Ammon's horn (tissue), 1 donor: ENCODE results near the gene AKIP1.
"Not testable (repeated sequence)": the region's sequence is repeated elsewhere in the genome, so short reads cannot be mapped to it uniquely, and the experiment has no call there.

ENCODE experiments used
- DNase-seq: peaks from one replicate; pipeline ENCODE4 v3.0.0-alpha.2; 2016; ENCODE audit warnings: low spot score

The AKIP1 gene

GRCh38 chr11:8911029-8911823, at the start of gene AKIP1:
Gene AKIP1 (plus strand): TSS chr11:8911189. CDS start chr11:8911450, 261 bp downstream.
- peak; percentile 97 for DNase-seq

GRCh38 chr11:8863838-8864237, 47.2 kb upstream of the AKIP1 start:
- no peak for DNase-seq

DNA sequence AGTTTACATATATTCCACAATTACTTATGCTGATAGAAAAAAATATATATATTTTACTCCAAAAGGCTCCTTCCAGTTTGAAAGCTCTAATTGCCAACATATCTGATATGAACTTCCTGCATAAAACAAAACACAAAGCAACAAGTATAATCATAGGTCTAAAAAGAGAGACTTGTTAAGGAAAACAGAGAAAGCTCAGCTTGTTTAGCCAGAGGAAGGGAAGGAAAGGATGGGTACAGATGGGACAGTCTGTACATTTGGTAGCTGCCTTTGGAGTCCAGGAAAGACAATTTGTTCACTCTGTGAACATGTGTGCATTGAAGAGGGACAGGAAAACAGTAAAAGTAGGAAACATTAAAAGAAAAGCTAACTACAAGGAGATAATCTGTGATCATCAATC, 45.7 kb upstream of the AKIP1 start:
- no peak for DNase-seq

DNA sequence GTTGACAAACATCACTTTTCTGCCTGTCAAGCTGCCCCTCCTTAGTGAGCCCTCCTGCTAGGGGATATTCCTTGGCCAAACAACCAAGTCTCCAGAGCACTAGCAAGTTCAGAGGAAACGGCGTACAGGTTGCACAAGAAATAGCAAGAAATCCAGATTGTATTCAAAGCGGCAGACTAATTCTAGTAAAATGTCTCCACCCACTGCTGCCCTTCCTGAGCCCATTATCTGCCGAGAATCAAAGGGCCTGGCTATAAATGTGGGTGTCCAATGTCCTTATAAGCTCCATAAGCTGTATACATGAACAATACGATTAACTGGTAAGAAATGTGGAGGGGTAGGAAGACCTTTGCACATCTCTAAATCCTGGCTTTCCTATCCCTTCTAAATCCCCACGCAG, 44.0 kb upstream of the AKIP1 start:
- no peak for DNase-seq

DNA sequence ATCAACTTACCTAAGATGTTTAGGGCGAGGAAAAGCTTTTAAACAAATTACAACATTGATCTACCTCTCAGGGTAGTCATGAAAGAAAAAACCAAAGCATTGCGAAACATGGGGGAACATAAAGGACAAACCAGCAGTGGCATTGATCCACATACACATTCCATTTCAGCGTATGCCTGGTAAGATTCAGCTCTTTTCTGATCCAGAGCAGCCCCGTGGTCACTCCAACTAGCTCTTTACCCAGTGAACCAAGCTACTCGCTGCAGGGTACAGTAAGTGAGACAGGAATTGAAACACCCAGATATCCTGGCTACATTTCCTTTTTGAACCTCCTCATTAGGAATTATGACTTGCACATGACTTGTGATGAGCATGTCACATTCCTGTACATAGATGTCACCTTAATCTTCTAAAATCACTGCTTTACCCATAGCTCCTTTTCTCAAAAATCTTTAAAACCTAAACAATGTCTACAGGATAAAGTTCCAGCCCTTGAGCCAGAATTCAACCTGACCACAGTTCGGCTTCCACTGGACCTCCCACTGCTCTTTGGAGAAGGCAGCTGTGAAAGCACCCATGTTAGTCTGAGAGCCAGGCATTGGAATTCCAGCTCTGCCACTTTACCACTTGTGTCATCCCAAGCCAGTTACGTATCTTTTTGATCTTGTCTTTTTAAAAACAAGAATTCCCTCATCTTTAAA, 42.9 kb upstream of the AKIP1 start:
- no peak for DNase-seq

GRCh38 chr11:8870411-8871170, 40.4 kb upstream of the AKIP1 start:
- DNase-seq: peak; percentile 39

DNA sequence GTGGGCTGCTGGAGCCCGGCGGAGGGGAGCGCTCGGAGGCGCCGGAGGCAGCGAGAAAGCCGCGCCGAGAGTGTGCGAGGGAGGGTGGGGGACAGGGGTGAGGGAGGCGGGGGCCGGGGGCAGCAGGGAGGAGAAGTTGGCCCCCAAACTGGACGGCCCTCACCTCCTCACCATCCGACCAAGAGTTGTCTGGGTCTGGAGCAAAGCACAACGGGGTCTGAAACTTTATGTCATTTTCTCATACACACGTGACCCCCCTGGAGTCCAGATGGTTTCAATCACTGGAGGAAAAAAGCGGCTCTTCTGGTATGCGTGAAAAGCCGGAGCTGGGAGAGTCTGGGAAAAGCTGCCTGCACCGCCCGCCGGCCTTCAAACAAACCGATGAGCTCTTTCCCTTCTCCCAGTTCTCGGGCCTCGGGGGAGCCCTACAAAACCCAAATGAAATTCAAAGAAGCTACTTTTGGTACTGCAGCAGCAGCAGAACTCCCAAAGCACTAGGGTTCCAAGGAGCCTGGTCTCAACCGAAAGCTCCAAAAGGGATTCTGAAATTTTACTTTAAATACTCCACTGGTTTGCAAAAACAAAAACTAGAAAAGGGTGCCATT, 39.7 kb upstream of the AKIP1 start:
- DNase-seq: peak; percentile 68

DNA sequence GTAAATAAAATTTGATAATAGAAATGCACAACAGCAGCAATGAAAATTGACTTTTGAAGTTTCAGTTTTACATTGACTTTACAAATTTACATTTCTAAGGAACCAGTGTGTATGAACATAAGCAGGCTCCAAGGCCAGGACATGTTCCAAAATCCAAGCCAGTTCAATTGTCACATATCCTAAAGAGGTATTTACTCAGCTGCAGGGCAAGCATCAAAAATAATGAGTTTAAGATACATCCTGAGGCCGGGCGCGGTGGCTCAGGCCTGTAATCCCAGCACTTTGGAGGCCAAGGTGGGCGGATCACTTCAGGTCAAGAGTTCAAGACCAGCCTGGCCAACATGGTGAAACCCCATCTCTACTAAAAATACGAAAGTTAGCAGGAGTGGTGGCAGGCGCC, 39.0 kb upstream of the AKIP1 start:
- no peak for DNase-seq

DNA sequence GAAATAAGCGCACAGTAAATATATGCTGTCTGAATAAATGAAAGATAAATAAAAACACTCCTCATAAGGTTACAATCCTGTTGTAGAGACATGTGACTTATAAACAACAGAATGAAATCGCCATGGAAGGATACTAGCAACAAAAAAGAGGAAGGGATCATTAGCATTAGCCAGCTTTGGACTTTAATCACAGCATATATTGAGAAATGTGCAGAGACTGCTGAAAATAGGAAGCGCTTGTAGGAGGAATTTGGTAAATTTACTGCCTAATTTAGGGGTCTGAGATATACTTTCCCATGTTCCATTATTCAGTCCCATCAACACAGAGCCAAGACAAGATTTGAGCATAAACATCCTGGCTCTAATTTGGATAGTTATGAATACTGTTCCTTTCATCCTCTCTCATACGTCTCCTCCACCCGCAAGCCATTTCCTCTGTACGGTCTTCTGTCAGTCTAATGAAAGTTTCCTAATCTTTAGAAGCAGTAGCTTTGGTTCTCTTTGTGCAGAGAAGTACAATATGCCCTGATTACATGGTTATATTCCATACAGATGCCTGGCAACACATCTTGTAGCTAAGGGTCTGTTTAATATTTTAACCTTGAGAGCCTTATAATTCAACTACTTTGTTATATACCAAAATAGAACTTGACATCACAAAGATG, 37.1 kb upstream of the AKIP1 start:
- no peak for DNase-seq

DNA sequence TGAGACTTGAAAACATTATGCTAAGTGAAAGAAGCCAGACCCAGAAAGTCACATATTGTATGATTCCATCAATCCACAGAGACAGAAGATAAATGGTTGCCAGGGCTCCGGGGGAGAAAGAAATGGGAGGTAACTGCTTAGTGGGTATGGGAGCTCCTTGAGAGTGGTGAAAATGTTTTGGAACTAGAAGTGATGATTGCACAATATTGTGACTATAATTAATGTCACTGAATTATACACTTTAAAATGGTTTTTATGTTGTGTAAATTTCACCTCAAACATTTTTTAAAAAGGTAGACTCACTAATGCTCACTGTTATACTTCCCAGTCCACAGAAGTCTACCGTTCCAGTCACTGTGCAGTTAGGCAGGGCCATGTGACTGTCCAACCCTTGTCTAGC, 32.2 kb upstream of the AKIP1 start:
- DNase-seq: no peak

DNA sequence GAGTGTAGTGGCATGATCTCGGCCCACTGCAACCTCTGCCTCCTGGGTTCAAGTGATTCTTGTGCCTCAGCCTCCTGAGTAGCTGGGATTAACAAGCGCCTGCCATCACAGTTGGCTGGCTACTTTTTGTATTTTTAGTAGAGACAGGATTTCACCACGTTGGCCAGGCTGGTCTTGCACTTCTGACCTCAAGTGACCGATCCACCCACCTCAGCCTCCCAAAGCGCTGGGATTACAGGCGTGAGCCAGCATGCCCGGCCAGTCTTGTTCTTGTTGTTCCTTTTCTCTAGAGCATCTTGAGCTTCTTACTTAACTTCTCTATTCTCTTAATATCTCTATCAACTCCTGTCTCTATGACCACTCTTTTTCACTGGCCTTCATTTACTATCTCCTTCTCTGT, 29.4 kb upstream of the AKIP1 start:
- DNase-seq: not testable (repeated sequence)

GRCh38 chr11:8886322-8886721, 24.7 kb upstream of the AKIP1 start:
- no peak for DNase-seq

- DNase-seq: not testable (repeated sequence)
These were observed 19.8 kb upstream of the AKIP1 start for GRCh38 chr11:8891185-8891584.

DNA sequence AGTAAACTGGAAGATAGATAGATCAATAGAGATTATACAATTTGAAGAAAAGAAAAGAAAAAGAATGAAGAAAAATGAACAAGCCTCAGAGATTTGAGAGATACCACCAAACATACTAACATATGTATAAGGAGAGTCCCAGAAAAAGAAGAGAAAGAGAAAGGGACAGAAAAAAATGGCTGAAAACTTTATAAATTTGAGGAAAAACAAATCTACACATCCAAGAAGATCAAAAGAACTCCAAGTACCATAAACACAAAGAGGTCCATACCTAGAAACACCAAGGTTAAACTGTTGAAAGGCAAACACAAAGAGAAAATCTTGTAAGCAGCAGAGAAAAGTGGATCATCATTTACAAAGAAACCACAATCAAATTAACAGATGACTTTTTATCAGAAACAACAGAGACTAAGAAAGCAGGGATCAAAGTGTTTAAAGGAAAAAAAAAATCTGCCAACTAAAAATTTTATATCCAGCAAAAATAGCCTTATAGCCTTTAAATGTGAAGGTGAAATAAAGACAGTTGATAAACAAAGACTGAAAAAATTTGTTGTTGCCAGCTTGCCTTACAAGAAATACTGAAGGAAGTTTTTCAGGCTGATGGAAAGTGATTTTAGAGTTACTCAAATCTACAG, 11.8 kb upstream of the AKIP1 start:
- no peak for DNase-seq

DNA sequence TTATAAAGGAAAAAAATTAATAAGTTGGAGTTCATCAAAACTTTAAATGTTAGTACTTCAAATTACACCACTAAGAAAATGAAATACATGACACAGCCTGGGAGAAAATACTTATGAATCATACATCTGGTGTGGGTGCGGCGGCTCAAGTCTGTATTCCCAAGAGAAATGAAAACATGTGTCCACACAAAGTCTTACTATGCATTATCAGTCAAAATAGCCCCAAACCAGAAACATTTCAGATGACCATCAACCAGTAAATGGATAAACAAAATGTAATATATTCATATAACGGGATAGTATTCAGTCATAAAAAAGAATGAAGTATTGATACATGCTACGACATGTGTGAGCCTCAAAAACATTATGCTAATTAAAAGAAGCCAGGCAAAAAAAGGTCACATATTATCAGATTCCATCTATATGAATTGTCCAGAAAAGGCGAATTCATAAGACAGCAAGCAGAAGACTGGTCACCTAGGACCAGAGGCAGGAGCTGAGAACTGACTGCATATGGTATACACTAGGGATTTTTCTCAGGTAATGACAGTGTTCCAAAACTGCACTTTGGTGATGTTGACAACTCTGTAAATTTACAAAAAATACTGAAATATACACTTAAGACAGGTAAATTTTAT, 5.3 kb upstream of the AKIP1 start:
- no peak for DNase-seq

DNA sequence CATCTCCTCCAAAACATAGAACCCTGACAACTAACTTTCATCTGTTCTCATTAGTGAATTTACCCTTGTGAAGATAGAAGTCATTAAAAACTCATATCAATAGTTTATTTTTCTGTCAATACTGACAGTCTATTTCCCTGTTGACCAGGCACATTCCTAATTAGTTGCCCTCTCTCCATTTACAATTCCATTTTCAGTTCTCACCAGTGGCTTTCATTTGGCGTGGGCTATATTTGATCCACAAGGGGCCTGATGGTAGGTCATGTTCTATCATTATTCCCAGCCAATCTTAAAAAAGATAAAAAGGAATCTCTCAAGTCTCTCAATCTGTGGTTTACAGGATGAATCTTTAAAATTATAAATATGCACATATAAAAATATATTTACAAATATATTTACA, 3.9 kb upstream of the AKIP1 start:
- DNase-seq: no peak

GRCh38 chr11:8908099-8908498, 2.9 kb upstream of the AKIP1 start:
- no peak for DNase-seq

DNA sequence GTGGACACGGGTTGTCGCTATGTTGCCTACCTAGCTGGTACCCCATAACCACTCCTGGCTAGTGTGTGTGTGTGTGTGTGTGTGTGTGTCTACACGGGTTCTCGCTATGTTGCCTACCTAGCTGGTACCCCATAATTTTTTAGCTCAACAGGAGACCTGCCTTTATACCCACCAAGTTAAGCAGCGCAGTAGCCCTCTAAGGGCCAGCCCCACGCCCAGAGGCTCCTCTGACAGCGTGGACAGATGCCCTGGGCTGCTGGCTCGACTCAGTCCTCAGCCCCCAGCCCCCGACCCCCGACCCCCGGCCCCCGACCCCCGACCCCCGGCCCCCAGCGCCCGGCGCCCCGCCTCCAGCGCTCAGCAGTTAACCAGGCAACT, 351 bp upstream of the AKIP1 start:
- DNase-seq: no peak

GRCh38 chr11:8913961-8914660, 3.1 kb downstream of the AKIP1 start:
- DNase-seq: peak; percentile 55

DNA sequence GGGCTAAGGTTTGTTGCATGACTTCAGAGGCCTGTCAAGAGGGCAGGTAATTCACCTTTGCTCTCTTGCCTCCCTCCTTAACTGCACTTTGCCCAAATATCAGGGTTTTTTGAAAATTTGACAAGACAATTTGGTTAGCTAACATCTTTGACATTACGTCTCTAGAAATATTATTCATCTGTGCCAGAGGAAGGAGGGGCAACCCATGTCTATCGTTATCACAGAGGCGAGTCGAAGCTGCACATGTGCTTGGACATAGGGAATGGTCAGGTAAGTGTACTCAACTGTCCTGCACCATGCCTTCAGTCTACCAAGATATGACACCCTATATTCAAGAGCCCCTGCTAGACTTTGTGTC, 3.7 kb downstream of the AKIP1 start:
- no peak for DNase-seq
